Fibroblast of gingiva (primary cell): ENCODE measurements around the gene ANKZF1.
A peak's percentile ranks its signal among the peaks of the same experiment; 100 is the strongest.
"Not testable (repeated sequence)": the region's sequence is repeated elsewhere in the genome, so short reads cannot be mapped to it uniquely, and the experiment has no call there.

Experiments
- DNase-seq: peaks from one replicate; pipeline ENCODE4 v3.0.0-alpha.2; 2011; ENCODE audit warnings: low read depth

Gene ANKZF1, protein sequence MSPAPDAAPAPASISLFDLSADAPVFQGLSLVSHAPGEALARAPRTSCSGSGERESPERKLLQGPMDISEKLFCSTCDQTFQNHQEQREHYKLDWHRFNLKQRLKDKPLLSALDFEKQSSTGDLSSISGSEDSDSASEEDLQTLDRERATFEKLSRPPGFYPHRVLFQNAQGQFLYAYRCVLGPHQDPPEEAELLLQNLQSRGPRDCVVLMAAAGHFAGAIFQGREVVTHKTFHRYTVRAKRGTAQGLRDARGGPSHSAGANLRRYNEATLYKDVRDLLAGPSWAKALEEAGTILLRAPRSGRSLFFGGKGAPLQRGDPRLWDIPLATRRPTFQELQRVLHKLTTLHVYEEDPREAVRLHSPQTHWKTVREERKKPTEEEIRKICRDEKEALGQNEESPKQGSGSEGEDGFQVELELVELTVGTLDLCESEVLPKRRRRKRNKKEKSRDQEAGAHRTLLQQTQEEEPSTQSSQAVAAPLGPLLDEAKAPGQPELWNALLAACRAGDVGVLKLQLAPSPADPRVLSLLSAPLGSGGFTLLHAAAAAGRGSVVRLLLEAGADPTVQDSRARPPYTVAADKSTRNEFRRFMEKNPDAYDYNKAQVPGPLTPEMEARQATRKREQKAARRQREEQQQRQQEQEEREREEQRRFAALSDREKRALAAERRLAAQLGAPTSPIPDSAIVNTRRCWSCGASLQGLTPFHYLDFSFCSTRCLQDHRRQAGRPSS

DNA sequence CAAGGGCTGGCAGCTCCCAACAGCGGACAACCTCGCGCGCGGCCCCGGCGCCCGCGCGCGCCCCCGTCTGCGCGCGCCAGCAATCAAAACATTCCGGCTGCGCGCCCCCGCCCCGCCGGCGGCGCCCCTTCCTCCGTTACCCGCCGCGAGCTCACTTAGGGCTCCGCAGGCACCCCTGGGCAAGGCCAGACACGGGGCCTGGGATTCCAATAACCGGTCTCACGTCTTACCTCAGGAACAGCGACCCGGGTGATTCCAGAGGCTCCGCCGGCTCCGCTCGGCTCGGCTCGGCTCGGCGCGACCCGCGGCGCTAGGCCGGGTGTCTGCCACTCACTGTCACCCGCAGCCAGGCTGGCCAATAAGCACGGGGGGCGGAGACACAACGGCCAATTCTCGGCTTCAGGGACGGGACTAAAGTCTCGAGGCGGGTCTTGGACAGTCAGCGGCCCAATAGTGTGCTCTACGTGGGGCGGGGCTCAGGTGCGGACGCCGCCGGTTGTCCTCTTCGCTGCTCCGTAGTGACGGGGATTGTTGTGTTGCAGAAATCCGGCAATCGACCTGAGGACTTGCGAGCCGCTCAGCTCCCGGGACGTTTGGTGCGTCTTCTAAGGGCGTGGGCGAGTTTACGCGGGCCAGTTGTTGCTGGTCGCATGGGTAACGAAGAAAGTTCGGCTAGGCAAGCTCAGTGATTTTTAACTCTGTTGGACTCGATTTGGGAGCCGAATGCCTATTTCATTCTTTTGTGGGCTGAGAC, at the start of gene ANKZF1, which contains the start of gene ATG9A:
Gene ANKZF1, plus strand, starts transcription at position 502 of the 754 bp plus-strand sequence. CDS start 452 bp downstream, outside the sequence.
Gene ATG9A, minus strand, starts transcription at position 332 of the 754 bp plus-strand sequence. CDS start 1,612 bp downstream, outside the sequence.
- DNase-seq: peak; percentile 98

DNA sequence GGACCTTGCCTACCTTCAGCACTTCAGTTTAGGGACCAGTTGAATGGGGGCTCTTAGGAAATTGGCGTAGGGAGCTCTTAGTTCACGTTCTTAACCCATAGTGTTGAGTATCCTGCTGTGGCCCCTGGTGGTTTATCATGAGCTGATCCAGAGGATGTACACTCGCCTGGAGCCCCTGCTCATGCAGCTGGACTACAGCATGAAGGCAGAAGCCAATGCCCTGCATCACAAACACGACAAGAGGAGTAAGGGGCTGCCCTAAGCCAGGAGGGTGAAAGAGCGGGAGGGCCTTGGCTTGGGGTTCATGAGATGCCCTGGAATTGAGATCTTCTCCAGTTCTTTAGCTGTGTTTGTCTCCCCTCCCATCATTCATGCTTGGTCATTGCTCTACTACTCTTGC, 48.6 kb upstream of the ANKZF1 start:
- no peak for DNase-seq

DNA sequence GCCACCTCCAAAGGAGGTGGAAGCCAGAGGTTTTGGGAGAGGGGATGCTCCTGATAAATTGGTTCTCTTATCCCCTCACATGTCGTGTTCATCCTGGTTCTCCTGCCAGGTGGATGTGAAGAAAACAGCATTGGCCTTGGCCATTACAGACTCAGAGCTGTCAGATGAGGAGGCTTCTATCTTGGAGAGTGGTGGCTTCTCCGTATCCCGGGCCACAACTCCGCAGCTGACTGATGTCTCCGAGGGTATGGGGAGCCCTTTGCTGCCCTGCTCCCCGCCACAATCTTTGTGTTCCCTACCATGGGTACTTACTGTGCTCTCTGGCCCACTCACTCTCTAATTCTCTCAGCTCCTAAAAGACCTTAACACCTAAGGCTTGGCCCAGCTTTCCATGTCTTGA, 48.1 kb upstream of the ANKZF1 start:
- no peak for DNase-seq

DNA sequence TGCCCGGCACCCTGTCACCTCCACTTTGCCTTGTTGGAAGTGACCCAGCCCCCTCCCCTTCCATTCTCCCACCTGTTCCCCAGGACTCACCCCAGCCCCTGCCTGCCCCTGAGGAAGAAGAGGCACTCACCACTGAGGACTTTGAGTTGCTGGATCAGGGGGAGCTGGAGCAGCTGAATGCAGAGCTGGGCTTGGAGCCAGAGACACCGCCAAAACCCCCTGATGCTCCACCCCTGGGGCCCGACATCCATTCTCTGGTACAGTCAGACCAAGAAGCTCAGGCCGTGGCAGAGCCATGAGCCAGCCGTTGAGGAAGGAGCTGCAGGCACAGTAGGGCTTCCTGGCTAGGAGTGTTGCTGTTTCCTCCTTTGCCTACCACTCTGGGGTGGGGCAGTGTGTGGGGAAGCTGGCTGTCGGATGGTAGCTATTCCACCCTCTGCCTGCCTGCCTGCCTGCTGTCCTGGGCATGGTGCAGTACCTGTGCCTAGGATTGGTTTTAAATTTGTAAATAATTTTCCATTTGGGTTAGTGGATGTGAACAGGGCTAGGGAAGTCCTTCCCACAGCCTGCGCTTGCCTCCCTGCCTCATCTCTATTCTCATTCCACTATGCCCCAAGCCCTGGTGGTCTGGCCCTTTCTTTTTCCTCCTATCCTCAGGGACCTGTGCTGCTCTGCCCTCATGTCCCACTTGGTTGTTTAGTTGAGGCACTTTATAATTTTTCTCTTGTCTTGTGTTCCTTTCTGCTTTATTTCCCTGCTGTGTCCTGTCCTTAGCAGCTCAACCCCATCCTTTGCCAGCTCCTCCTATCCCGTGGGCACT, 47.1 kb upstream of the ANKZF1 start:
- no peak for DNase-seq

DNA sequence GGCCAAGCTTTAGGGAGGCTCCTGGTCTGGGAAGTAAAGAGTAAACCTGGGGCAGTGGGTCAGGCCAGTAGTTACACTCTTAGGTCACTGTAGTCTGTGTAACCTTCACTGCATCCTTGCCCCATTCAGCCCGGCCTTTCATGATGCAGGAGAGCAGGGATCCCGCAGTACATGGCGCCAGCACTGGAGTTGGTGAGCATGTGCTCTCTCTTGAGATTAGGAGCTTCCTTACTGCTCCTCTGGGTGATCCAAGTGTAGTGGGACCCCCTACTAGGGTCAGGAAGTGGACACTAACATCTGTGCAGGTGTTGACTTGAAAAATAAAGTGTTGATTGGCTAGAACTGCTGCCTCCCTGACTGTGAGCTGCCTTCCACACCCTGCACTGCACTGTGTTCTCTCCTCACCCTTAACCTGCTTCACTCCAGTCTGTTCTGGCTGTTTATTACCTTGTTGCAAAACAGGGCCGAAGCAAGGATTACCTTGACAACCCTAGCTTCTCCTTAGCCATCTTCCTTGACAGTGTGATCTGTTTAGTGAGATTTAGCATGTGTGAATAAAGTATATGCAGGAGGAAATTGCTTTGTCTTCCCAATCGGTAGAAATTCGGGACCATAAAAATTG, 46.3 kb upstream of the ANKZF1 start:
- no peak for DNase-seq

DNA sequence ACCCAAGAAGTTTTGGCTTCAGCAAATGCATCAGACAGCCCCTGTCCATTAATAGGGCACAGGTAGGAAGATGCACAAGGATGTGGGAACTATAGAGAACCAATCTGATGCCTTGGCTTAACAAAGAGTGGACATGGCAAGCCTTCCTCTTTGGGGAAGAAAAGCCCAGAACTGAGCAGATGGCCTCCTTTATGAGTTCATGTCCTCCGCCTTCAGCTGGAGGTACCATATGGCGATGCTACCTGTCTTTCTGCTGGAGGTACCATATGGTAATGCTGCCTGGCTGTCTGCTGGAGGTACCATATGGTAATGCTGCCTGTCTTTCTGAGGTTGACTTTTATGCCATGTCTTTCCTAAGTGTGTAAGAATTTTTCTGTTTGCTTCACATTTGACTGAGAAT, 45.5 kb upstream of the ANKZF1 start:
- DNase-seq: no peak

DNA sequence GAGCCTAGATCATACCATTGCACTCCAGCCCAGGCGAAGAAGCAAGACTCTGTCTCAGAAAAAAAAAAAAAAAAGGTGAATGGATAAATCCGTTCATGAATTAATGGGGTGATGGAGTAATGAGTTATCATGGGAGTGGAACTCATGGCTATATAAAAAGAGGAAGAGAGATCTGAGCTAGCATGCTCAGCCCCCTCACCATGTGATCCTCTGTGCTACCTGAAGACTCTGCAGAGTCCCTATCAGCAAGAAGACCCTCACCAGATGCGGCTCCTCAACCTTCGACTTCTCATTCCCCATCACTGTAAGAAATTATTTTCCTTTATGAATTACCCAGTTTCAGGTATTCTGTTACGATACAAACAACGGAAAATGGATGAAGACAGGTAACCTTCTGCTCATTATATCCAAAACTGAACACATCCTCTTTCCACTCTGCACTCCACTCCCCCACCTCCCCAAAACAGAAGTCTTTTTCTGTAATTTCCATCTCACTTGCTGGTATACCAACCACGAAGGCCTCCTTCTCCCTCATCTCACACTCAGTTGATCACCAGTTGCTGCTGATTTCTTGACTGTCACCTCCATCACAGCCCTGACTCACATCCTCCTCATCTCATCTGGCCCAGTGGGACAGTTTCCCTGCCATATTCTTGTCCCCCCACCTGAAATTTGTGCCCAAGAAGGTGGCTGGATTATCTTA, 42.7 kb upstream of the ANKZF1 start:
- DNase-seq: no peak

DNA sequence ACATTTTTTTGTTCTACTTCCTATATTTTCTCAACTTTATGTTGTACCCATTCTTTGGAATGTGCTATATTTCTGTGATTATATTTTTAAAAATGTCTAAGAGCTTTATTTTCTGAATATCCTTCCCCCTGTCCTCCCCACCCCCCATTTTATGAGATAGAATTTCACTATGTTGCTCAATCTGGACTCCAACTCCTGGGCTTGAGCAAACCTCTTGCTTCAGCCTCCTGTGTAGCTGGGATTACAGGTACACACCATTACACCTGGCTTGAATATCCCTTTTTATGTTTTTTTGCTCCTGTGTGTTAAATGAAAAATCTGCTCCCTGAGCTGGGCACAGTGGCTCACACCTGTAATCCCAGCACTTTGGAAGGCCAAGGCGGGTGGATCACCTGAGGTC, 32.2 kb upstream of the ANKZF1 start:
- no peak for DNase-seq

DNA sequence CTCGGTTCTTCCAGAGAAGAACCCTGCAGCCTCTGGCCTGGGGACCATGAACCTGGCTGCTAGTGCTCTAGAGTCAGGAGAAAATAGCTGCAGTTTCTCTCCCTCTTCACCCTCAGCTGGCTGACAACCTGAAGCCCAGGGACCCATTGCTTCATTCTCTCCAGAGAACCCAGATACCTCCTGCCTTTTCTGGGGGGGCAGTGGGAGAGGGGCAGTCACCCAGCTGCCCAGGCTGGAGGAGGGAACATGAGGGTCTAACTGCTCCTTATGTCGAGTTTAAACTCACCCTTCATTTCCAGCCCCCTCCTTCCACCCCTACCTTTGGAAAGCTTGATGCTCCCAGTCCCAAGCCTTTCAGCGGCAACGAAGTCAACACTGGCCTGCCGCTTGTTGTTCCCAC, 30.6 kb upstream of the ANKZF1 start:
- no peak for DNase-seq

DNA sequence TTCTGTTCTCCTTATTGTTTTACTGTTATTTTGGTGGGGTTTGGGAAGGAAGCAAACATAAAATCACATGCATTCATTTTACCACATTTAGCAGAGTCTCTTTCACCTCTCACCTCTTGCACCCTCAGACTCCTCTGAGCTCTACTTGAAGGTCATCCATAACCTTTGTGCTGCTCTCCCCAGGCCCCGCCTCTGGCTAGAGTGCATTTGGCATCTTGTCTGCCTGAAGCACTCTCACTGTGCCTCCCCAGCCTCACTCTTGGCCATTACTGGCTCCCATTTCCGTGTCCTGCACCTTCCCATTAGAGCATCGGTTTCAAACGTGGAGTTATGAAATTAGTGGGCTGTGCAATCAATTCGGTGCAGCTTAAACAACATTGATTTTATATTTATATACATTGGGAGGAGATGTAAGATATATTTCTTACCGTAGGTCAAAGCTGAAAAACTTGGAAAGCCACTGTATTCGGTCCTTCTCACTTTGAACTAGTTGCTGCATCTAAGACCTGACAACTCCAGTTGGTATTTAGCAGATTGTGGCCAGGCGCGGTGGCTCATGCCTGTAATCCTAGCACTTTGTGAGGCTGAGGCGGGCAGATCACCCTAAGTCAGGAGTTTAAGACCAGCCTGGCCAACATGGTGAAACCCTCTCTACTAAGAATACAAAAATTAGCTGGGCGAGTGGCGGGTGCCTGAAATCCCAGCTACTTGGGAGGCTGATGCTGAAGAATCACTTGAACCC, 30.0 kb upstream of the ANKZF1 start:
- DNase-seq: no peak

DNA sequence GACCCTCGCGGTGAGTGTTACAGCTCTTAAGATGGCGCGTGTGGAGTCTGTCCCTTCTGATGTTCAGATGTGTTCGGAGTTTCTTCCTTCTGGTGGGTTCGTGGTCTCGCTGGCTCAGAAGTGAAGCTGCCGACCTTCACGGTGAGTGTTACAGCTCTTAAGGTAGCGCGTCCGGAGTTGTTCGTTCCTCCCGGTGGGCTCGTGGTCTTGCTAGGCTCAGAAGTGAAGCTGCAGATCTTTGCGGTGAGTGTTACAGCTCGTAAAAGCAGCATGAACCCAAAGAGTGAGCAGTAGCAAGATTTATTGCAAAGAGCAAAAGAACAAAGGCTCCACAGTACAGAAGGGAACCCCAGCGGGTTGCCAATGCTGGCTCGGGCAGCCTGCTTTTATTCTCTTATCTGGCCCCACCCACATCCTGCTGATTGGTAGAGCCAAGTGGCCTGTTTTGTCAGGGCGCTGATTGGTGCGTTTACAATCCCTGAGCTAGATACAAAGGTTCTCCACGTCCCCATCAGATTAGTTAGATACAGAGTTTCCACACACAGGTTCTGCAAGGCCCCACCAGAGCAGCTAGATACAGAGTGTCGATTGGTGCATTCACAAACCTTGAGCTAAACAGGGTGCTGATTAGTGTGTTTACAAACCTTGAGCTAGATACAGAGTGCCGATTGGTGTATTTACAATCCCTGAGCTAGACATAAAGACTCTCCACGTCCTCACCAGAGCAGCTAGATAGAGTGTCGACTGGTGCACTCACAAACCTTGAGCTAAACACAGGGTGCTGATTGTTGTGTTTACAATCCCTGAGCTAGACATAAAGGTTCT, 28.9 kb upstream of the ANKZF1 start:
- DNase-seq: not testable (repeated sequence)

DNA sequence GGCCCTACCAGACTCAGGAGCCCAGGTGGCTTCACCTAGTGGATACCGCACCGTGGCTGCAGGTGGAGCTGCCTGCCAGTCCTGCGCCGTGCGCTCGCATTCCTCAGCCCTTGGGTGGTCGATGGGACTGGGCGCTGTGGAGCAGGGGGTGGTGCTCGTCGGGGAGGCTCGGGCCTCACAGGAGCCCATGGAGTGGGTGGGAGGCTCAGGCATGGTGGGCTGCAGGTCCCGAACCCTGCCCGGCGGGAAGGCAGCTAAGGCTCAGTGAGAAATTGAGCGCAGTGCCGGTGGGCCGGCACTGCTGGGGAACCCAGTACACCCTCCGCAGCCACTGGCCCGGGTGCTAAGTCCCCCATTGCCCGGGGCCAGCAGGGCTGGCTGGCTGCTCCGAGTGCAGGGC, 28.3 kb upstream of the ANKZF1 start:
- DNase-seq: not testable (repeated sequence)

DNA sequence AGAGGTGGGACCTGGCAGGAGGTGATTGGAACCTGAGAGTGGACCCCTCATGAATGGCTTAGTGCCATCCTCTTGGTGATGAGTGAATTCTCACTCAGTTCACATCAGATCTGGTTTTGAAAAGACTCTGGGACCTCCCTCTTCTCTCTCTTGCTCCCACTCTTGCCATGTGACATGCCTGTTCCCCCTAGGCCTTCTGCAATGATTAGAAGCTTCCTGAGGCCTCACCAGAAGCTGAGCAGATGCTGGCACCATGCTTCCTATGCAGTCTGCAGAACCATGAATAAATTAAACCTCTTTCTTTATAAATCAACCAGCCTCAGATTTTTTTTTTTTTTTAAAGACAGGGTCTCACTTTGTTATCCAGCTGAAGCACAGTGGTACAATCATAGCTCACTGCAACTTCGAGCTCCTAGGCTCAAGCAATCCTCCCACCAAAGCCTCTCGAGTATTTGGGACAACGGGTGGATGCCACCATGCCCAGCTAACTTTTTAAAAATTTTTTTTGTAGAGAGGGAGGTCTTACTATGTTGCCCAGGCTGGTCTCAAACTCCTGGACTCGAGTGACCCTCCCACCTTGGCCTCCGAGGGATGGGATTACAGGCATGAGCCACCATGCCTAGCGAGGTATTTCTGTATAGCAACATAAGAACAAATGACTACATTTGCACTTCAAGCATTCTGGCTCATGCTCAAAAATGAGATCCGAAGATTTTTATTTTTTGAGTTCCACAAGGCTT, 25.0 kb upstream of the ANKZF1 start:
- no peak for DNase-seq

DNA sequence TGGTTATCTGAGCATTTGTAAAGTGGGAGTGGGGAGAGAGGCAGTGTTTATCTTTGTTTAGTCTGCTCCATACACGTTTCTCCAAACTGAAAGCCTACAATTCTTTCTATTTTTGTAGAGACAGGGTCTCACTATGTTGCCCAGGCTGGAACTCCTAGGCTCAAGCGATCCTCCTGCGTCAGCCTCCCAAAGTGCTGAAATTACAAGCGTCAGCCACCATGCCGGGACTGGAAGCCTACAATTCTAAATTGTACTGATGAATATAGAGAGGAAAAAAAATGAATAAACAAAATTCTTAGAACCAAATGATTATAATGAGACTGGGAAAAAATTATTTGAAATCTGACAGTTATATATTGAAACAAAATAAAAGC, 24.5 kb upstream of the ANKZF1 start:
- DNase-seq: no peak

DNA sequence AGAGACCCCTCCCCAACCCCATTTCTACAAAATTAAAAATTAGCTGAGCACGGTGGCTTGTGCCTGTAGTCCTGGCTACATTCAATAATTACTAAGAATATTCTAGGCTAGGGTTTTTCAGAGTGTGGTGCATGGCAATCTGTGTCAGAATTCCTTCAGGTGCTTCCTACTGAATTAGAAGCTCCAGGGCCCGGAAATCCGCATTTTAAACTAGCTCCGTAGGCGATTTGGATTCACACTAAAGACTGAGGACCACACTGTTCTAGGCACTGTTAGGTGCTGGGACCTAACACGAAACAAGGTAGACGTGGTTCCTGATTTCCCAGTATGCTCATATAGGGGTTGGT, 23.7 kb upstream of the ANKZF1 start:
- DNase-seq: no peak

DNA sequence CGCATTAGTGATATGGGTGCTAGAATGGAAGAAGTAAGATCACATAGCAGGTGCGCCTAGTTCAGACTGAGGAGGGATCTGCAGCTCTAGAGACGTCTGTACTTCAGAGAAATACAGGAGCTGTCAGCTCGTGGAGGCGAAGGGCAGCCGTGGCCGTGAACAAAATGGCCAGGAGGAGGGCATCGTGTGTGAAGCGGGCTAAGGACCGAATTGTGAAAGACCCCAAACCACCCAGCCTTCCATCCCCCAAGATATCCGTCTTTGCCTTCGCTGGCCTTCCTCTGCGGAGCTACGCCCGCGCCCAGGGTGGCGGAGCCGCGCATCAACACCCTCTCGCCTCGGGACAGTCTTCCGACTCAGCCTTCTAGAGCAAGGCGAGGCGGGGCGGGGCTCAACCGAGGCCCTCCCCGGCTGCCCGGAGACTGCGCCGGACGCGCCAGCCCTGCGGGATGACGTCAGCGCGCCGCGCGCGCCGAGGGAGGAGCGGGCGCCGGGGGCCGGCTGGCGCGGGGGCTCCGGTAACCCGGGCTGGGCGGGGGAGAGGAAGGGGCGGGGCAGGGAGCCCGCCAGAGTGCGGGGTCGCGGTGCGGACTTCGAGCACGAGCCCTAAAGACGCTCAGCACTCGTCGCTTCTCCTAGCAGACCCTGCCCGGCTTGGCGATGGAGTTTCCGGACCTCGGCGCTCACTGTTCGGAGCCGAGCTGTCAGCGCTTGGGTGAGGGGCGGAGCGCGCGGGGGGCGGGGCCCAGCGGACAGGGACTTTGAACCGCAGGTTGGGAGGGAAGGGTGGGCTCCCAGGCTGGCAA, 23.1 kb upstream of the ANKZF1 start, which contains the start of gene ZFAND2B:
Gene ZFAND2B, plus strand, starts transcription at position 455 of the 806 bp plus-strand sequence. Its CDS starts 206 bp downstream, at position 661.
- peak; percentile 89 for DNase-seq

DNA sequence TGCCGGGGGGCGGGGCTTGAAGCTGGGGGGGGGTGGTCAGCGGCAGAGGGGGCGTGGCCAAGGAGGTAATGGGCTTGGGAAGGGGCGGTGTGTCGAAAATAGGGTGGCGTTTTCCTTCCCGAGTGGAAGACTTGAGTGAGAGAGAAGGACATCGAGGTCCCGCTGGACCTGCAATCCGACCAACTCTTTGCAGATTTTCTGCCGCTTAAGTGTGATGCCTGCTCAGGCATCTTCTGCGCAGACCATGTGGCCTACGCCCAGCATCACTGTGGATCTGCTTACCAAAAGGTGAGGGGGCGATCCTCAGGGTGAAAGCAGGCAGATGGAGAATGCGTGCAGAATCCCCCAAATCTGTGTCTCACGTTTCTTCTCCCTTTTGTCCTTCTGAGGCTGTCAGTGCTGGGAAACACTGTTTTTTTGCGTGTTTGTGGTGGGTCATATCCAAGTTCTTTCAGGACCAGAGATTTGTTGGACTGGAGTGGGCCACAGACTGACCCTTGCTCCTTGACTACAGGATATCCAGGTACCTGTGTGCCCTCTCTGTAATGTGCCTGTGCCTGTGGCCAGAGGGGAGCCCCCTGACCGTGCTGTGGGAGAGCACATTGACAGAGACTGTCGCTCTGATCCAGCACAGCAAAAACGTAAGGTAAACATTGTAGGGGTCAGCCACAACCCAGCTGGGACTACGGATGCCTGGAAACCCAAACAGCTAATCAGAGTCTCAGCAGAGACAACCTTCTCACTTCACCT, 22.3 kb upstream of the ANKZF1 start:
- no peak for DNase-seq
